ENCODE results near the gene SHISA2.

DNA sequence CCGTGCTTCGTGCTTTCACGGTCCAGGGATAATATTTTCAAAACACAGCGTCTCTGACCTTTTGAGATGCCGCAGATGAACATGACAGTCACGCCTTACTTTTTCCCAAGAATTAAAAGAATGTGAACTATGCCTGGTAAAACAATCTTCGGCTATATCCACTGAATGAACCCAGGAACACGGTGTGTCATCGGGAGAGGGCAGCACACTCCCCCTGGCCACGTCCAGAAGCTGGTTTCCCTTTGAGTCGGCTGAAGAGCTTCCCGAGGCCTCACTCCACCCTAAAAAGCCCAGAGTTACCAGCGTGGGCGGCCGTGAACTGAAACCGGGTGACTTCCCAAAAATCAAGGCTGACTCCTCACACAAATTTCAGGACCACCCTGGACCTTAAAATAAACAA, 22.9 kb upstream of the SHISA2 start:
- TF ChIP-seq, protein P1, sequence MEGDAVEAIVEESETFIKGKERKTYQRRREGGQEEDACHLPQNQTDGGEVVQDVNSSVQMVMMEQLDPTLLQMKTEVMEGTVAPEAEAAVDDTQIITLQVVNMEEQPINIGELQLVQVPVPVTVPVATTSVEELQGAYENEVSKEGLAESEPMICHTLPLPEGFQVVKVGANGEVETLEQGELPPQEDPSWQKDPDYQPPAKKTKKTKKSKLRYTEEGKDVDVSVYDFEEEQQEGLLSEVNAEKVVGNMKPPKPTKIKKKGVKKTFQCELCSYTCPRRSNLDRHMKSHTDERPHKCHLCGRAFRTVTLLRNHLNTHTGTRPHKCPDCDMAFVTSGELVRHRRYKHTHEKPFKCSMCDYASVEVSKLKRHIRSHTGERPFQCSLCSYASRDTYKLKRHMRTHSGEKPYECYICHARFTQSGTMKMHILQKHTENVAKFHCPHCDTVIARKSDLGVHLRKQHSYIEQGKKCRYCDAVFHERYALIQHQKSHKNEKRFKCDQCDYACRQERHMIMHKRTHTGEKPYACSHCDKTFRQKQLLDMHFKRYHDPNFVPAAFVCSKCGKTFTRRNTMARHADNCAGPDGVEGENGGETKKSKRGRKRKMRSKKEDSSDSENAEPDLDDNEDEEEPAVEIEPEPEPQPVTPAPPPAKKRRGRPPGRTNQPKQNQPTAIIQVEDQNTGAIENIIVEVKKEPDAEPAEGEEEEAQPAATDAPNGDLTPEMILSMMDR (IDR thresholded peaks at IDR 0.05), result no peak
- TF ChIP-seq POLR2AphosphoS5 (IDR thresholded peaks at IDR 0.05; ENCODE audit: low read depth, low read length), result no peak
- no peak for TF ChIP-seq SIN3A (IDR thresholded peaks at IDR 0.05; ENCODE audit: borderline replicate concordance, insufficient read depth, low read depth, low read length)
- TF ChIP-seq, protein P2, sequence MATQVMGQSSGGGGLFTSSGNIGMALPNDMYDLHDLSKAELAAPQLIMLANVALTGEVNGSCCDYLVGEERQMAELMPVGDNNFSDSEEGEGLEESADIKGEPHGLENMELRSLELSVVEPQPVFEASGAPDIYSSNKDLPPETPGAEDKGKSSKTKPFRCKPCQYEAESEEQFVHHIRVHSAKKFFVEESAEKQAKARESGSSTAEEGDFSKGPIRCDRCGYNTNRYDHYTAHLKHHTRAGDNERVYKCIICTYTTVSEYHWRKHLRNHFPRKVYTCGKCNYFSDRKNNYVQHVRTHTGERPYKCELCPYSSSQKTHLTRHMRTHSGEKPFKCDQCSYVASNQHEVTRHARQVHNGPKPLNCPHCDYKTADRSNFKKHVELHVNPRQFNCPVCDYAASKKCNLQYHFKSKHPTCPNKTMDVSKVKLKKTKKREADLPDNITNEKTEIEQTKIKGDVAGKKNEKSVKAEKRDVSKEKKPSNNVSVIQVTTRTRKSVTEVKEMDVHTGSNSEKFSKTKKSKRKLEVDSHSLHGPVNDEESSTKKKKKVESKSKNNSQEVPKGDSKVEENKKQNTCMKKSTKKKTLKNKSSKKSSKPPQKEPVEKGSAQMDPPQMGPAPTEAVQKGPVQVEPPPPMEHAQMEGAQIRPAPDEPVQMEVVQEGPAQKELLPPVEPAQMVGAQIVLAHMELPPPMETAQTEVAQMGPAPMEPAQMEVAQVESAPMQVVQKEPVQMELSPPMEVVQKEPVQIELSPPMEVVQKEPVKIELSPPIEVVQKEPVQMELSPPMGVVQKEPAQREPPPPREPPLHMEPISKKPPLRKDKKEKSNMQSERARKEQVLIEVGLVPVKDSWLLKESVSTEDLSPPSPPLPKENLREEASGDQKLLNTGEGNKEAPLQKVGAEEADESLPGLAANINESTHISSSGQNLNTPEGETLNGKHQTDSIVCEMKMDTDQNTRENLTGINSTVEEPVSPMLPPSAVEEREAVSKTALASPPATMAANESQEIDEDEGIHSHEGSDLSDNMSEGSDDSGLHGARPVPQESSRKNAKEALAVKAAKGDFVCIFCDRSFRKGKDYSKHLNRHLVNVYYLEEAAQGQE (IDR thresholded peaks at IDR 0.05; ENCODE audit: insufficient read depth in 1 of 2, low read depth in 2 of 2, low read length in 1 of 2), result no peak
